ENCODE data around the gene CAPRIN1. TPM values are rescaled to one million over a fixed set of nuclear protein-coding genes. Genes with fewer than 3 reads are reported as not detected.
A peak's percentile ranks its signal among the peaks of the same experiment; 100 is the strongest.

CAPRIN1 gene
- total and polyA plus RNA-seq, 10 of the 15 experiments (the other 5 are each of a cell fraction or from before 2014, with no cell fraction given) = 50.4 to 228 (median 191) TPM

DNA sequence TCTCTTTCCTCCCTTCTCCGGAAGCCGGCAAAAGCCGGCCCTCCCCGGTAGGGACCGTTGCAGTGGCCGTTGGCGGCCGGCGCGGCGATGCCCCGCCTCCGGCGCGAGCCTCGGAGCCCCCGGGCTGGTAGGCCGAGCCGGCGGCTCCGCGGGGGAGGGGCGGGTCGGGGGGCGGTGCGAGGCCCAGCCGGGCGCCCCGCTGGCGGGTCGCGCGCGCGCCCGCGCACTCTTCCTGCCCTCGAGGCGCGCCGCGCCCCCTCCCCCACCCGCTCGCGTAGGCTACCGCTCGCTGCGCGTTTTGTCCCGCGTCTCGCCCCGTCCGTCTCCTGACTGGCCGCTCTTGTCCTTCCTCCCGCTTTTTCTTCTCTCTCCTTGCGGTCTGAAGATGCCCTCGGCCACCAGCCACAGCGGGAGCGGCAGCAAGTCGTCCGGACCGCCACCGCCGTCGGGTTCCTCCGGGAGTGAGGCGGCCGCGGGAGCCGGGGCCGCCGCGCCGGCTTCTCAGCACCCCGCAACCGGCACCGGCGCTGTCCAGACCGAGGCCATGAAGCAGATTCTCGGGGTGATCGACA, 591 bp downstream of the CAPRIN1 start (continued):
- TF ChIP-seq, protein P1, sequence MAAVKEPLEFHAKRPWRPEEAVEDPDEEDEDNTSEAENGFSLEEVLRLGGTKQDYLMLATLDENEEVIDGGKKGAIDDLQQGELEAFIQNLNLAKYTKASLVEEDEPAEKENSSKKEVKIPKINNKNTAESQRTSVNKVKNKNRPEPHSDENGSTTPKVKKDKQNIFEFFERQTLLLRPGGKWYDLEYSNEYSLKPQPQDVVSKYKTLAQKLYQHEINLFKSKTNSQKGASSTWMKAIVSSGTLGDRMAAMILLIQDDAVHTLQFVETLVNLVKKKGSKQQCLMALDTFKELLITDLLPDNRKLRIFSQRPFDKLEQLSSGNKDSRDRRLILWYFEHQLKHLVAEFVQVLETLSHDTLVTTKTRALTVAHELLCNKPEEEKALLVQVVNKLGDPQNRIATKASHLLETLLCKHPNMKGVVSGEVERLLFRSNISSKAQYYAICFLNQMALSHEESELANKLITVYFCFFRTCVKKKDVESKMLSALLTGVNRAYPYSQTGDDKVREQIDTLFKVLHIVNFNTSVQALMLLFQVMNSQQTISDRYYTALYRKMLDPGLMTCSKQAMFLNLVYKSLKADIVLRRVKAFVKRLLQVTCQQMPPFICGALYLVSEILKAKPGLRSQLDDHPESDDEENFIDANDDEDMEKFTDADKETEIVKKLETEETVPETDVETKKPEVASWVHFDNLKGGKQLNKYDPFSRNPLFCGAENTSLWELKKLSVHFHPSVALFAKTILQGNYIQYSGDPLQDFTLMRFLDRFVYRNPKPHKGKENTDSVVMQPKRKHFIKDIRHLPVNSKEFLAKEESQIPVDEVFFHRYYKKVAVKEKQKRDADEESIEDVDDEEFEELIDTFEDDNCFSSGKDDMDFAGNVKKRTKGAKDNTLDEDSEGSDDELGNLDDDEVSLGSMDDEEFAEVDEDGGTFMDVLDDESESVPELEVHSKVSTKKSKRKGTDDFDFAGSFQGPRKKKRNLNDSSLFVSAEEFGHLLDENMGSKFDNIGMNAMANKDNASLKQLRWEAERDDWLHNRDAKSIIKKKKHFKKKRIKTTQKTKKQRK (IDR thresholded peaks at IDR 0.05; ENCODE audit: low read depth, low read length) = no peak
- 0 out of 4 replicates have a peak, but pooled peaks of 1 of the 2 experiments have one; percentile 24 for TF ChIP-seq EP300 (IDR thresholded peaks at IDR 0.05; ENCODE audit: borderline replicate concordance in 1 of 2, control insufficient read depth in 1 of 2, low read depth in 2 of 2, low read length in 2 of 2)
- no peak for TF ChIP-seq DPF2 (IDR thresholded peaks at IDR 0.05)
- TF ChIP-seq CTCF (IDR thresholded peaks at IDR 0.05 in 2 of 3, conservative IDR thresholded peaks at IDR 0.05 in 1 of 3; ENCODE audit: control insufficient read depth in 2 of 3, extremely low read depth in 1 of 3, insufficient read depth in 1 of 3, low read depth in 3 of 3, low read length in 3 of 3) = no peak
- no peak for TF ChIP-seq EZH2 (IDR thresholded peaks at IDR 0.05; ENCODE audit: borderline replicate concordance, control insufficient read depth, low read depth, low read length)
- TF ChIP-seq, protein P2, sequence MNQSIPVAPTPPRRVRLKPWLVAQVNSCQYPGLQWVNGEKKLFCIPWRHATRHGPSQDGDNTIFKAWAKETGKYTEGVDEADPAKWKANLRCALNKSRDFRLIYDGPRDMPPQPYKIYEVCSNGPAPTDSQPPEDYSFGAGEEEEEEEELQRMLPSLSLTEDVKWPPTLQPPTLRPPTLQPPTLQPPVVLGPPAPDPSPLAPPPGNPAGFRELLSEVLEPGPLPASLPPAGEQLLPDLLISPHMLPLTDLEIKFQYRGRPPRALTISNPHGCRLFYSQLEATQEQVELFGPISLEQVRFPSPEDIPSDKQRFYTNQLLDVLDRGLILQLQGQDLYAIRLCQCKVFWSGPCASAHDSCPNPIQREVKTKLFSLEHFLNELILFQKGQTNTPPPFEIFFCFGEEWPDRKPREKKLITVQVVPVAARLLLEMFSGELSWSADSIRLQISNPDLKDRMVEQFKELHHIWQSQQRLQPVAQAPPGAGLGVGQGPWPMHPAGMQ (IDR thresholded peaks at IDR 0.05; ENCODE audit: borderline replicate concordance) = no peak
- TF ChIP-seq, protein P3, sequence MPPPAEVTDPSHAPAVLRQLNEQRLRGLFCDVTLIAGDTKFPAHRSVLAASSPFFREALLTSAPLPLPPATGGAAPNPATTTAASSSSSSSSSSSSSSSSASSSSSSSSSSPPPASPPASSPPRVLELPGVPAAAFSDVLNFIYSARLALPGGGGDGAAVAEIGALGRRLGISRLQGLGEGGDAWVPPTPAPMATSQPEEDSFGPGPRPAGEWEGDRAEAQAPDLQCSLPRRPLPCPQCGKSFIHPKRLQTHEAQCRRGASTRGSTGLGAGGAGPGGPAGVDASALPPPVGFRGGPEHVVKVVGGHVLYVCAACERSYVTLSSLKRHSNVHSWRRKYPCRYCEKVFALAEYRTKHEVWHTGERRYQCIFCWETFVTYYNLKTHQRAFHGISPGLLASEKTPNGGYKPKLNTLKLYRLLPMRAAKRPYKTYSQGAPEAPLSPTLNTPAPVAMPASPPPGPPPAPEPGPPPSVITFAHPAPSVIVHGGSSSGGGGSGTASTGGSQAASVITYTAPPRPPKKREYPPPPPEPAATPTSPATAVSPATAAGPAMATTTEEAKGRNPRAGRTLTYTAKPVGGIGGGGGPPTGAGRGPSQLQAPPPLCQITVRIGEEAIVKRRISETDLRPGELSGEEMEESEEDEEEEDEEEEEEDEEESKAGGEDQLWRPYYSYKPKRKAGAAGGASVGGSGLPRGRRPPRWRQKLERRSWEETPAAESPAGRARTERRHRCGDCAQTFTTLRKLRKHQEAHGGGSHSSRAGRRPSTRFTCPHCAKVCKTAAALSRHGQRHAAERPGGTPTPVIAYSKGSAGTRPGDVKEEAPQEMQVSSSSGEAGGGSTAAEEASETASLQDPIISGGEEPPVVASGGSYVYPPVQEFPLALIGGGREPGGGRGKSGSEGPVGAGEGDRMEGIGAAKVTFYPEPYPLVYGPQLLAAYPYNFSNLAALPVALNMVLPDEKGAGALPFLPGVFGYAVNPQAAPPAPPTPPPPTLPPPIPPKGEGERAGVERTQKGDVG (CRISPR knock-in tag; IDR thresholded peaks at IDR 0.05) = no peak
- TF ChIP-seq SIN3A (IDR thresholded peaks at IDR 0.05; ENCODE audit: low read depth, low read length) = peak; percentile 37
- no peak; a peak in 1 of 3 replicates for TF ChIP-seq EGR1 (IDR thresholded peaks at IDR 0.05; ENCODE audit: borderline replicate concordance in 1 of 2, low read depth in 2 of 2, low read length in 2 of 2)
- peak; percentile 70 for TF ChIP-seq CREM (IDR thresholded peaks at IDR 0.05; ENCODE audit: low read depth)
- no peak; the same call in 1 of the 2 replicates for TF ChIP-seq POLR2AphosphoS2 (IDR thresholded peaks at IDR 0.05; ENCODE audit: low read depth, low read length)
- no peak for TF ChIP-seq ZNF217 (IDR thresholded peaks at IDR 0.05)
- TF ChIP-seq SIX5 (IDR thresholded peaks at IDR 0.05; ENCODE audit: low read depth, low read length, severe bottlenecking) = peak; percentile 22
- TF ChIP-seq IKZF2 (IDR thresholded peaks at IDR 0.05) = 0 out of 4 replicates have a peak, but pooled peaks of 1 of the 2 experiments have one; percentile 12

Data from GM12878 (cell line).